ACHN (cell line): ENCODE results near the gene KRTAP1-3.

ENCODE experiments used
- DNase-seq: peaks from one replicate; pipeline ENCODE4 v3.0.0-alpha.2; 2015
- in situ Hi-C: cut with HindIII; loops from 2 replicates; pipeline ENCODE4 v1.10.0; 2017; ENCODE audit warnings: low sequenced_read_pairs, low pct_ligation_motif_present, low pct_unique_long_range_greater_than_20kb

KRTAP1-3 gene

DNA sequence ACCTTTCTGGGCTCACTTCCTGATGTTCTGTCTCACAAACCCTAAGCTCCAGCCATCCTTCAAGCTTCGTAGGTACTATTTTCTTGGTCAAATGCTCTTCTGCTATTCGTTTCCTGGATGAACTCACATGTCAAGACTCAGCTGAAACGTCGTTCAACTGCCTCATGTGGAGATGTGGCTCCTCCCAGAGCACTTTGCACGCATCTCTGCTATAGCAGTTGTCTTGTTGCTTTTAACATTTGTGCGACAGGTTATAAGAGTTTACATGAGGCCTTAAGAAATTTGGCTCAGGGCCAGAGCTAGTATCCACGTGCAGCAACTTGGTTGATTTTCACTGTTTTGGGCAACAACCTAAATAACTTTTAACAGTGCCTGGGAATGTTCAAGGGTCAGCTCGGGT lies 47.8 kb downstream of the KRTAP1-3 start:
- no peak for DNase-seq
- in situ Hi-C loops, result no loop called here

DNA sequence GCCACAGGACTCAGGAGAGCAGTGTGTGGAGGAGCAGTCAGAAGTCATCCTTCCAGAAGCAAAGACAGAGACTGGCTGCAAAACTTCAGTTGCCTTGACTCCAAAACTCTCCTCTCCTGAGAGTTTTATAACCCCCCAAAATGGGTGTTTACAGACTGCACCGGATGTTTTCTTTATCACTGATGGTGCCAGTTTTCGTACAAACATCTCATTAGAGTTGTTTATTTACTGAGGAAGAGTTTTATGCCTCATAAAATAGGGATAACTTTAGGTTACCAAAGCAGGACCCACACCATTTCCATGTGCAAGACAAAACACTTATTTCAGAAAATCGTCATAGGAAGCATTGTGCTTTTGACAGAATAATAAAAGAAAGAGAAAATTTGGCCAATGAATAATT lies 50.4 kb downstream of the KRTAP1-3 start, which contains the start of gene KRT40:
KRT40 (minus strand) TSS at position 101 of the 400 bp plus-strand sequence; CDS start at position 48, 53 bp downstream.
- in situ Hi-C loops, result no loop called here
- DNase-seq, result no peak
